CD4-positive, alpha-beta T cell treated with Interleukin-6 at 100 ng/mL for 8 hours (primary cell): ENCODE data around the gene KRT1.
"Not testable (repeated sequence)": the region's sequence is repeated elsewhere in the genome, so short reads cannot be mapped to it uniquely, and the experiment has no call there.

ENCODE experiments used
- DNase-seq: peaks from one replicate; pipeline ENCODE4 v3.0.0-alpha.2; 2020; ENCODE audit warnings: mixed read lengths, low spot score

Gene KRT1

DNA sequence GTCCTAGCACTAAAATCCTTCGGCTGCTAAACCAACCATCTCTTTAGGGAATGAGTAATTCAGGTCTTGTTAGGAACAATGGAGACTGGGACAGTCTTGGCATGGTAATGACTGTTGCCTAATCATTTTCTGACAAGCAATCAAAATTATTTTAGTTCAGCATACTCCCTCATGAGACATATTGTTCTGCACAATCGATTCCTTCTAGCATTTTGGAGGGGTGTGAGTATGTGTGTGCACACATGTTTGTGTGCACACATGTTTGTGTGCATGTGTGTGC, 2.1 kb upstream of the KRT1 start:
- DNase-seq: no peak

DNA sequence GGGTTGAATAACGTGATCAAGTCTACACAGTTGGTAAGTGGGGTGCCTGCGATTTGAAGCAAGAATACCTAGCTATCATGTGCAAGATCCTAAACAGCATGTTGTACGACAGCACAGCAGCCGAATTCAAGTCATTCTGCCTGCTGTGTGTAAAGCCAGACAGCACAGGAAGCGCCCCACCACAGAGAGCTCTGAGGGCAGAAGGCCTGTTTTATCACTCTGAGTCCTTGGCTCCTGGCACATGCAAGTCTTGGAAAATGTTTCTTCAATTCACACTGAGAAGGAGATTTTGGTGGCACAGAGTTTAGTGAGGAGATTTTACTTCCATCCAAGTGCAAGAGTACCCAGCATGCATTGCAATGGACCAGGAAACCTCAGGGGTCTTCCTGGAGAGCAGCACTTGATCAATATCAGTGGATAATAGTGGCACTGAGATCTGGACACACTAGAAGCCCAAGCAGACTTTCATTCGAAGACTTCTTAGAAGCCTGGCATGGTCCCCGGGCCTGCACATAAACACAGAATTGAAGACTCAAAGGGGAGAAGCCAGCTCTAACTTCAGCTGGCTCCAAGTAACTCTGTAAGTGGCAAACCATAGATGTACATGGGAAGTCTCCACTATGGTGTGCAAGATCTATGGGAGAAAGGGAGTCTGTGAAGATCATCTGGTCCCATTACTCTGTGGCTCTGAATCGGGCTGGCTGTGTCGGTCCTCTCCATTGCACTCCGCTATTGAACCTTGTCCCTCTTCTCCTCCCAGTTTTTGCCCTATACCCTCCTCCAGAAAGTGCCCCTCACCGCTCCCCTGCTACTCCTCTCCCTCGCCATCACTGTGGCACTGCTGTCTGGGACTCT, 1.5 kb upstream of the KRT1 start:
- peak; percentile 53 for DNase-seq

DNA sequence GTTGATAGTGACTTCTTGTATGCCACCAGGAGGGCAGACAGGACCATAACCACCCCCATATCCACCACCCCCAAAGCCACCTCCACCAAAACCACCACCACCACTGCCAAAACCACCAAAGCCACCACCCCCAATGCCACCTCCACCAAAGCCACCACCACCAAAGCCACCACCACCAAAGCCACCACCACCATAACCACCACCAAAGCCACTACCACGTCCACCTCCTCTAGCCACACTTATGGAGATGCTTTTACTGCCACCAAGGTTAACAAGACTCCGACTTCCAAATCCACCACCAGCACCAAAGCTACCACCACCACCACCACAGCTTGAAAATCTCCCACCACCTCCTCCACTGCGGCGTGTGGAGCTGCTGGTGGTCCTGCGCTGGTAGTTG, 332 bp downstream of the KRT1 start:
- no peak for DNase-seq

DNA sequence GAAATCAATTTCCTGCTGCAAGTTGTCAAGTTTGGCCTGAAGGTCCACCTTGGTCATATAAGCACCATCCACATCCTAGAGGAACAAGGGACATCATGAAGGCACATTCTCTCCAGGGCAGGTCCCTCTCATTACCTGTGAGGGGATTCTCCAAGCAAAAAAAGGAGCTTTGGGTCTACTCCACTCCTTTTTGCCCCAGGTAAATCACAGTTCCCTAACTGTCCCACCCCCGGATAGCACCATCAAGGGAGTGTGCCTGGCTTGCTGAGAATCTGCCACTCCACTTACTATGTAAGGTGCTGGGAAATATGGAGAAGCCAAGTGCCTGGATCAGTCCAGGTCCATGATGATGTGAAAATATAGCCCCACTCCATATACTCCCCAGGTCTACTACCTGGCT, 2.5 kb downstream of the KRT1 start:
- no peak for DNase-seq

DNA sequence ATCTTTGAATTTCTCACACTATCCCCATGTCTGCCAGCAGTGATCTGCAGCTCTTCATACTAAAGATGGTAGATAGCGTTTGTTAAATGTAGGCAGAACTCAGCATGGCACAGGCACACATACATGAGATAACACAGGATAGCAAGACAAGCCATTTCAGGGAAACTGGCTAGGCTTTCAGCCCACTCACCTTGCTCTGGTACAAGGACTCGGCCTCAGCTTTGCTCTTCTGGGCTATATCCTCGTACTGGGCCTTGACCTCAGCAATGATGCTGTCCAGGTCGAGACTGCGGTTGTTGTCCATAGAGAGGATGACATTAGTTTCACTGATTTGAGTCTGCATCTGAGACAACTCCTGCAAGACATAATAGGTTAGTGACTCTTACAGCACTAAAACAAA, 3.1 kb downstream of the KRT1 start:
- DNase-seq: no peak

DNA sequence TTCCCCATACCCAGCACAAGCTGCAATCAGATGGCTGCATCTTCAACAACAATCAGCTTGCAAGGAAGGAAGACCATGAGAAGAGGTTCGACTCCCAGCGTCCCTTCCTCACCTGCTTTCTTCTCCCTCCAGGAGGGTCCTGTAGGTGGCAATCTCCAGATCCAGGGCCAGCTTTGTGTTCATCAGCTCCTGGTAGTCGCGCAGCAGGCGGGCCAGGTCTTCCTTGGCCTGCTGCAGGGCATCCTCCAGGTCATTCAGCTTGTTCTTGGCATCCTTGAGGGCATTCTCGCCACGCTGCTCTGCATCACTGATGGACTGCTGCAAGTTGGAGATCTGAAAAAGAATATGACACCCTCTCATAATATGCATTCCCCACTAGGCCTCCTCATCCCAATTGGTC, 4.0 kb downstream of the KRT1 start:
- no peak for DNase-seq

DNA sequence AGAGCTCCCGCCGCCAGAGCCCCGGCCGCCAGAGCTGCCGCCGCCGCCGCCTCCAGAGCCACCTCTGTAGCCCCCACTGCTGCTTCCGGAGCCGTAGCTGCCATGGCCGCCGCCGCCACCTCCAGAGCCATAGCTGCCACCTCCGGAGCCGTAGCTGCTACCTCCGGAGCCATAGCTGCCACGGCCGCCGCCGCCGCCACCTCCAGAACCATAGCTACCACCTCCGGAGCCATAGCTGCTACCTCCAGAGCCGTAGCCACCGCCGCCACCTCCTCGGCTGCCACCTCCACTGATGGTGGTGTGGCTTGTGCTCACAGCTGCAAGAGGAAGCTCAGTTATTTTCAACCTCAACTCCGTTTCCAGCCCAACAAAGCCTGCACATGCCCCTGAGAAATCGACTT, 4.9 kb downstream of the KRT1 start:
- no peak for DNase-seq

DNA sequence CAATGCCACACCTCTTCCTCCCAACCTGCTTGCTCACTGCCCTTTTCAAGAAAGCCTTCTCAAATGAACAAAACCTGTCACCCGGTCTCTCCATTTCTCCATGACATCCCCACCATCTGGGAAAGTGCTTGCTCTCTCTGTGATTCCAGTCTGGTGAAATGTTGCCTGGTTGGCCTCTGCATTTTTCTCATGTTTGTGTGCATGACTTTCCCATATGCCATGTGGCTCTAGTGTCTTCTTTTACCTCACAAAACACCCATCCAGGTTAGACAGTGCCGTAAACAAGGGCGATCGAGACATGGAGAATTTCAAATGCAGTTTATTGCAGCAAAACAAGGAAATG, 5.8 kb downstream of the KRT1 start:
- DNase-seq: no peak

DNA sequence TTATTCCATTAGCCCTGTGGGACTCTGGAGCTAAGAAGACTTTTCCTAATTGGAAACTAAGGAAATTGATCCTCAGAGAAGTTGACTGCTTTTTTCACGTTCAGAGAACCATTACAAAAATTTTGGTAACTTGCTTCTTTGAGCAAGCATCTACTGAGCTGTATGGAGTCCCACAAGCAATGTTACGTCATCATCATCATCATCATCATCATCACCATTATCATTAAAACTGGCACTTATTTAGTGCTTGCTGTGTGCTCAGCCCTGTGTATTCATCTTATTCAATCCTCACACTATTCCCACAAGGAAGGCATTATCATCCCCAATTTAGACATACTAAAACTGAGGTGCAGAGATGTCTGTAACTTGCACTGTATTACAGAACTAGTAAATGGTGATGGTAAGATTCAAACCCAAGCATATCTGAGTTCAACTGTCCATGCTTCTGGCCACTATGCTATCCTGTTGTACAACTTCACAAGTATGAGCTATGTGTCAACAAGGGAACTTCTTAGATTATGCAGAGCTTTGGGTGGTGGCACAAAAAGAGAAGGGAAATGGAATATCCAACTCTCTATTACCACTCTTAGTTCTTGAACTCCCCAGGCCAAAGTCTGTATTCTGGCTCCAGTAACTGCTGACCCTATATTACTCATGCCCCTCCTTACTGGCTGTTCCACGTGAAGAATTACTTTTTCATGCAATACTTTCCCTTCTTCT, 6.3 kb downstream of the KRT1 start:
- DNase-seq: no peak

DNA sequence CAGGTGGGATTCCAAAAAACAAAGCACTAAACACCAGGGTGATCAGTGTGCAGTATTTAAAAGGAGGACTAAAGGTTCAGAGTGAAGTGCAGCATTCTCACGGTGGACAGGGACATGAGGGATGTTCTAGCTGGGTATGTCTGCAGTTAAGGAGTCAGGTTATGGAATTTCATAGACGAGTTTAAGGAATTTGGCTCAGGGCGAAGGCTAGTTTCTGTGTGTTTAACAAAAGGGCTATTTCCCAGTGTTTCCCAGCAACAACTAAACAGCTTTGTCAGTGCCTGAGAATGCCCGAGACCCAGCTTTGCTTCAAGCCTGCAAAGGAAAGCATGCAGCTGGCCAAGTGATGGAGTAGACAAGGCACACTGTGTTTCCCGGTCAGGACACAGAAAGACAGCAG, 7.0 kb downstream of the KRT1 start:
- DNase-seq: no peak

DNA sequence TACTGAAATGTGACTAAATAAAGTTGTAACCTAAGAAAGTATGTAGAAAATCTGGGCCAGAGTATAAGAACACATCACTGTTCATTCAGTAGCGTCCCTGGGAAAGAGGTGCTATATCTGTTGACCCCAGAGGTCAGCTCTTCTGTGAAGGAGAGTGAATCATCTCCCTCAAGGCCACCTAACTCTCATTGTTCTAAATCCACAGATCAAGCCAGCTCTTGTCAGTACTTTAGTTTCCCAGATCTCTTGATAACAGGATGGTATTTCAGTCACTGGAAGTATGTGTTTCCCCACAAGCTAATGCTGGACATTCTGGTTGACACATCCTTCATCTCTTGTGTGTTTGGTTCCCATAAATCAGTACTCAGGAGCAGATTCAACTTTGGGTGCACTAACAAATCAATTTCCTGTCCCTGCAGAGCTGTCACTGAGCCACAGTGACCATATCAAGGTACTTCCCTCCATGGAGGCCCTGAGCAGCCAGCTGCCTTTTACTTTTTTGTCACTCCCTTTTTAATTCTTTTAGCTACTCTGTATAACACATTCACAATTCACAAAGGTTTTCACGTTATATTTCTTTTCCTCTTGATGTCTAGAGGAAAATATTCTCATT, 7.8 kb downstream of the KRT1 start:
- no peak for DNase-seq

DNA sequence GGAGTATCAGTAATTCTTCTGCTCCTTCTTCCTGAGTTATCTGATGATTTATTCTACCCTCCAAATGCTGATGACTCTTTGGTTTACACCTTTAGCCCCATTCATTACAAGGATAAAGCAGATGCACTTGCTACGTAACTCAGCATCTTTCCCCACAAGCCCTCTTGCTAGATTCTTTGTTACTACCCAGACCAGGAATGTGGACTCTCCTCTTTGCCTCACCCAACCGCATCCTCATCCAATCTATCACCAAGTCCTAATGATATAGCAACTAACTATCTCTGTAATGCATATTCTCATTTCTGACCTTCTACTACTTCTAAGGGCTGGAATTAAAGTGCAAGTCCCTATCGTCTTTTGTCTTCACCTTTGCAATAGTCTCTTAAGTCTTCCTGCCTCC, 9.2 kb downstream of the KRT1 start:
- no peak for DNase-seq

DNA sequence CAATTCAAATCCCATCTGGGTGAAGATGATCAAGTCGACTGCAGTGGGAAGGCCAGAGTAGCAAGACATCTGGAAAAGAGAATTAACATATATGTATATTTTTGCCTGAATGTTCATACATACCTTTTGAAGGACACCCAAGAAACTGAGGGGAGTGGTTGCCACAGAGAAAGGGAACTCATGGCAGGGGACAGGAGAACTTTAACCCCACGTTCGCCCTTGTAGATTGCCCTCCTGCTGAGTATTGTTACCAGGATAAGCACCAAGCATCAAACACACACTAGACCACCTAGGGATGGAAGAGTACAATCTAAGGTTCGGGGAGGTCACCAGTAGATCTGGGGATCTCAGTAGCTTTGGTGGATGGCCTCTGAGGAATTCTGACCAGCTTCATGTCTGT, 9.7 kb downstream of the KRT1 start:
- no peak for DNase-seq

DNA sequence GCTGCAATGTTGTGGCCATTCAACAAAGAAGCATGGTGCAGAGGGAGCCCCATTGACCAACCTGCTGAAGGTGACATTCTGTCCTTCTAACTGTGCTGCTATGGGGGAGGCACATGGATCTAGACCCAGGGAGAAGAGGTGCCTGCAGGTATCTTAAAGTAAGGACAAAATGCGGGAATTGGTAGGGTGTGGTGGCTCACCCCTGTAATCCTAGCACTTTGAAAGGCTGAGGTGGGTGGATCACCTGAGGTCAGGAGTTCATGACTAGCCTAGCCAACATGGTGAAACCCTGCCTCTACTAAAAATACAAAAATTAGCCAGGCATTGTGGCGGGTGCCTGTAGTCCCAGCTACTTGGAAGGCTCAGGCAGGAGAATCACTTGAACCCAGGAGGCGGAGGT, 10.3 kb downstream of the KRT1 start:
- DNase-seq: not testable (repeated sequence)

DNA sequence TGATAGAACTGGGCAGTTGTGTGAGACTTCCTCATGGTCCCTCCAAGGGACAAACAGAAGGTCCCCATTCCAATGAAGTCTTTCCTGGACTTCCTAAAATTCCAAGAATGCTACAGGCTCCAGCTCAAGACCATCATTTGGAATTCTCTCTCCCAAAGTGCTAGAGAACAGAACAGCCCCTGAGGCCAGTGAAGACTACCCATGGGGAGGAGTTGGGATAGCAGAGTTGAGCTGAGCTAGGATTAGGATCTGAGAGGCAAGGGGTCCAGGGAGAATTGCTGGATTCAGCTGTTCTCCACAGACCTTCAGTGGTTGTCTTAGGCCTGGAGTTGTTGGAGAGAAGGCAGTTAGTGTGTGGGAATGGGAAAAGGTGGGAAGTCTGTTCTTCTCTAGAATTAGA, 10.8 kb downstream of the KRT1 start:
- no peak for DNase-seq

DNA sequence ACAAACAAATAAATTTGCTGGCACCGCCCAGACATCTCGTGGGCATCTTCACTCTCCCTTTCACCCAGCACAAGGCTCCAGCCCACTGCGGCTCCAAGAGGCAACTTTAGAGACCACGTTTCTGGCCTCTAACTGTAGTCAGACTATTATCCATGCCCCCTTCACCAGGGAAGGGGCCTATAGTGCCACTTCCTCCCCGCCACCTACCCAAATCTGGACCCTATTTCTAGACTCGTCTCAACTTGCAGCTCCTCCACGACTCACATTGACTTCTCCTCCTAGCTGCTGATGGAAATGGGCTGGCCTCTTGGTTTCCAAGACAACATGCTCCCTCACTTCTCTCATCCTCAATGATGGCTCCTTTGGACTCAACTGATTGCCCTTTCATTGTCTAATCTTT, 12.3 kb downstream of the KRT1 start:
- DNase-seq: no peak

DNA sequence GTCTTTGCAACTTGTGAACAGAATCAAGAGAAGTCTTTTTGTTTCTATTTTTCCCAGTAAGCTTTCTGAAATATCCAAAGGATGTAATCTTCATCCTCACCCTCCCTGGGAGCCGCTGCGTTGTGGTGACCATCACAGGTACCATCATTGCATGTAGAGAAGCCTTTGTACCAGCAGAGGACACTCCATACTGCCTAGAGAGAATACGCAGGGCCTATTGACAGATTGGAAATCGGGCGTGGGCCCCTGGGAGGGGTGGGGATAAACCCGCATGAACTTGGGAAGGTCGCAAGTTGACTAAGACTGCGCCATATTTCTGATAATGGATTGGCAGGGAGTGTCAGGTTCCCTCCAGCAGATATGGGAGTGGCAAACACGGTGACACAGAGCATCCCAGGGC, 12.7 kb downstream of the KRT1 start:
- DNase-seq: no peak

DNA sequence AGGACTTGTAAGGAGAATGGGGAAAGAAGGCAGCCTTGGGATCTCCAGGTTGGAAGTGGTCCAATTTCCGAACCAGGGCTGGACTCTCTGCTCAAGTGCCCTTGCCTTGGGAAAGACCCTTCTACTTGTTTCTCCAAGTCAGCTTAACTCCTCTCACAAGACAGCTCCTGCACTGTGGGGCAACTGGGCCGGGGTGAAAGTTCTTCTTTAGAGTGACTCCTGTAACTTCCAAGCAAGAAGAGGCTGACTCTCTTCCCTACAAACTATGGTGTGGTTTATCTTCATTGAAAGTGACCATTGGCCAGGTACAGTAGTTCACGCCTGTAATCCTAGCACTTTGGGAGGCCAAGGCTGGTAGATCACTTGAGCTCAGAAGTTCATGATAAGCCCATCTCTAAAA, 13.7 kb downstream of the KRT1 start:
- DNase-seq: no peak

DNA sequence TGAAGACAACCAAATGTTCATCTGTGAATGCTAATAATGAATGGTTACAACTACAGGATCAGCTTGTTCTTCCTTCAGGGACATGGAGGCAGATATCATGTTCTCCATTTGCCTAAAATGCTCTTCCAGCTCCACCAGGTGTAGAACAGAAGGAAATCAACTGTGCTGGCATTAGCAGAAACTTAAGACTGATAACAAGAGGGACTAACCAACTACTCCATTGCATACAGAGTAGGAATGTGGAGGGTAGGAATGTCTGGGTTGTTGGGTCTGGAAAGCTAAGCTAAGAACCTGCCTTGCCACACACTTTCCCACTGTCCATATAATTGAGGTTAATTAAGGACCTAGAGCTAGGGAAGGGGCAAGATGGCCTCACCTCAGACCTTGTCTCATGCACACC, 16.8 kb downstream of the KRT1 start:
- DNase-seq: no peak

DNA sequence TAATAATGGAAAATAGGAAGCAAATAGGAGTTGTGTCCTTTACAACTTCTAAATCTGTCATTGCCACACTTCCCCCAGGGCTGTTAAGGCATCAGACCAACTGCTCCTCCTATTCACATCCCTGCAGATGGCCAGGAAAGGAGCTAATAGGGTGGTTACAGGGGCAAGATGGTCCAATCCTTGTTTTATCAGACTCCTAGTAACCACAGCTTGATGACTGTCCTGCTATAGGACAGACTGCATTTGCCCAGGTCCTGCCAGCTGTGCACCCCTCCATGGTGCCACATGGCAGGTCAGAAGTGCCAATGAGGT, 17.3 kb downstream of the KRT1 start:
- no peak for DNase-seq

DNA sequence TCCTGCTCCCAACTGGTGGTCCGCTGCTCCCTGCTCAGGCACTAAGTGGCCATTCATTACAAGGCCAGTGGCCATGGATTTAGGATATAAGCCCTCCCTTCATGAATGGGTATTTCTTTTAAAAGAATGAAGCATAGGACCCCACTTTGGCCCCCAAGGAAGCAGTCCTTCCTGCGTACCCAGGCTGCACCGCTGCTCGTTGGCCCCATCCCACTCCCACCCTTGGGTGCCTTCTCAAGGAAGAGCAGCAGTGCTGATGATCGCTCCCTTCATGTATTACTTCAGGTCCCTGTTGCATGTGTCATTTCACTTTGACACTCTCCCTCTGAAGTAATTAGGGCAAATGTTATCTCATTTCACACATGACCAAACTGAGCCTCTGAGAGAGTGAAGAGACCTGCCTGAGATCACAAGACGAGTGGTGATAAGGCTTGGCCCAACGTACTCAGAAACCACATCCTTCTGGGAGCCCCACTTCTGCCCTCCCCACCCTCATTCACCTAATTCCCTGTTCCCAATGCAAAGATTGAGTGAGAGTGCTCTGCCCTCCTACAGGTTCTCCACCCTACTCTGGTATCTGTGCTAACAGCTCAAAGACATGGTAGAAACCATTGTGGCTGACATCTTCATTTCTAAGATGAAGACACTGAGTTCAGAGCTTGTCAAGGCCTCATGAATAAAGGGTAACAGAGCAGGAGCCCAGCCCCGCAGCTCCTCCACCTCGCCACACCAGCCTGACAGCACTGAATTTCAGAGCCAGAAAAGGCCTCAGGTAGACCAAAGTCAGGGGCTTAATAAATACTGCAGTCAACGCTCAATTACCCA, 17.9 kb downstream of the KRT1 start:
- DNase-seq: no peak

DNA sequence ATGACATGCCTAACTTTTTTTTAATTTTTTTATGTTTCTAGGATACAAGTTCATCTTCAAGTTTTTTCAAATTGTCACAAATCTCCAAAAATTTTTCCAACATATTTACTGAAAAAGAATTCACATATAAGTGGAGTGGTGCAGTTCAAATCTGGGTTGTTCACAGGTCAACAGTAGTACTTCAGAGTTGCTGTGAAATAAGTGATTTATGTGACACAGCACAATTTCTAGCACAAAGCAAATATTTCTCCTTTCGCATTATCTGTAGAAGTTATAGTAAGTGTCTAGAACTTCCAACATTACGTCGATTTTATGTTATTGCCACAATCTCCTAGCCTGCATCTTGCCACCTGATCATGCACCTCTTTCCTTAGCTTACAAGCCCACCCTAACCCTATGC, 18.5 kb downstream of the KRT1 start:
- no peak for DNase-seq

DNA sequence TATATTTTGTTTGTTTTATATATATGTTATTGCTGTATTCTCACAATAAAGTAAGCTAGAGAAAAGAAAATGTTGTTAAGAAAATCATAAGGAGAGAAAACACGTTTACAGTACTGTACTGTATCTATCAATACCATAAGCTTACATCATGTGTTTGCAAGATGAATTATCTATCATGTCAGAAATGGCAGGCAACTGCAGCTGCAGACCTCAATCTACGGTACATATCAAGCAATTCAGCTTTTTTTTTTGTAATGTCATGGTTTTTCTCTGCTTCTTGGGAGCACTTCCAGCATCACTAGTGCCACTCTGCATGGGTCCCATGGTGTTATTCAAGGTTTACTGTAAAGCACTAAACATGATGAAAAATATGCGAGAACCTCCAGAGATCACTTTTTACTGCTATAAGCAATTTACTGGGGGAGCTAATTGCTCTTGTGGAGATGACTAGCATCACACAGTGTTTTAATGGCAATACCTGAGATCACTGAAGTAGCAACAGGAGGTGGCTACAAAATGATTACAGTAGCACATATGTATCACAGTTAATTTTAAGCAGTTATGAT, 19.2 kb downstream of the KRT1 start:
- no peak for DNase-seq
